H9 (cell line): Measurements from ENCODE around the gene PDHX. TPM values are rescaled to one million over a fixed set of nuclear protein-coding genes. Genes with fewer than 3 reads are reported as not detected.

Experiments used
- DNase-seq: peaks from one replicate; pipeline ENCODE4 v3.0.0-alpha.2; 2017
- H2AFZ ChIP-seq: one replicate; pipeline ENCODE4 v1.6.1; 2013; ENCODE audit warnings: mild to moderate bottlenecking, low read length, control low read depth, moderate library complexity
- H2AK5ac ChIP-seq: 2 replicates; pipeline ENCODE4 v1.6.1; 2013; ENCODE audit warnings: low read length, control low read depth, mixed read lengths; ENCODE audit not compliant: insufficient read length
- H2BK120ac ChIP-seq: one replicate; pipeline ENCODE4 v1.6.1; 2013; ENCODE audit warnings: low read depth, mild to moderate bottlenecking, low read length, control low read depth, inconsistent platforms; ENCODE audit not compliant: poor library complexity, severe bottlenecking
- H2BK12ac ChIP-seq: 2 replicates; pipeline ENCODE4 v1.6.1; 2013; ENCODE audit warnings: low read length, control low read depth, mixed read lengths, low read depth; ENCODE audit not compliant: insufficient read length
- H2BK15ac ChIP-seq: 2 replicates; pipeline ENCODE4 v1.6.1; 2013; ENCODE audit warnings: low read depth, low read length, control low read depth
- H2BK20ac ChIP-seq: one replicate; pipeline ENCODE4 v1.6.1; 2013; ENCODE audit warnings: low read depth, mild to moderate bottlenecking, low read length, control low read depth, inconsistent platforms; ENCODE audit not compliant: poor library complexity, severe bottlenecking
- H2BK5ac ChIP-seq: 2 replicates; pipeline ENCODE4 v1.6.1; 2013; ENCODE audit warnings: low read length, control low read depth, mixed read lengths; ENCODE audit not compliant: insufficient read length
- H3K14ac ChIP-seq: 2 replicates; pipeline ENCODE4 v1.6.1; 2013; ENCODE audit warnings: low read length, control low read depth; ENCODE audit not compliant: insufficient read depth
- H3K18ac ChIP-seq: 2 replicates; pipeline ENCODE4 v1.6.1; 2013; ENCODE audit warnings: low read depth, mild to moderate bottlenecking, mixed read lengths, low read length, control low read depth; ENCODE audit not compliant: insufficient read length
- H3K23ac ChIP-seq: 2 replicates; pipeline ENCODE4 v1.6.1; 2013; ENCODE audit warnings: low read length, control low read depth, mixed read lengths, low read depth; ENCODE audit not compliant: insufficient read length
- H3K23me2 ChIP-seq: 2 replicates; pipeline ENCODE4 v1.6.1; 2013; ENCODE audit warnings: low read depth, mild to moderate bottlenecking, mixed read lengths, low read length, control low read depth; ENCODE audit not compliant: insufficient read length, poor library complexity, severe bottlenecking
- H3K27ac ChIP-seq: 2 replicates; pipeline ENCODE4 v1.5.1; 2013; ENCODE audit warnings: low read length, control low read depth, mixed read lengths, low read depth; ENCODE audit not compliant: insufficient read length
- H3K27me3 ChIP-seq: 2 replicates; pipeline ENCODE4 v1.6.1; 2013; ENCODE audit warnings: low read length, control low read depth, inconsistent platforms; ENCODE audit not compliant: insufficient read depth
- H3K4ac ChIP-seq: 2 replicates; pipeline ENCODE4 v1.6.1; 2013; ENCODE audit warnings: low read depth, mild to moderate bottlenecking, control low read depth, inconsistent platforms, low read length, moderate library complexity
- H3K4me1 ChIP-seq: 2 replicates; pipeline ENCODE4 v1.6.1; 2013; ENCODE audit warnings: low read length, control low read depth, inconsistent platforms; ENCODE audit not compliant: insufficient read depth
- H3K4me2 ChIP-seq: 2 replicates; pipeline ENCODE4 v1.6.1; 2013; ENCODE audit warnings: low read length, control low read depth, mixed read lengths; ENCODE audit not compliant: insufficient read length, insufficient read depth
- H3K56ac ChIP-seq: 2 replicates; pipeline ENCODE4 v1.6.1; 2013; ENCODE audit warnings: low read depth, mild to moderate bottlenecking, mixed read lengths, low read length, control low read depth; ENCODE audit not compliant: insufficient read length
- H3K79me1 ChIP-seq: 2 replicates; pipeline ENCODE4 v1.6.1; 2013; ENCODE audit warnings: low read depth, mild to moderate bottlenecking, moderate library complexity, low read length, control low read depth, inconsistent platforms; ENCODE audit not compliant: insufficient read depth, poor library complexity, severe bottlenecking
- H3K79me2 ChIP-seq: 2 replicates; pipeline ENCODE4 v1.6.1; 2013; ENCODE audit warnings: low read length, control low read depth, inconsistent platforms; ENCODE audit not compliant: insufficient read depth
- H3K9ac ChIP-seq: 2 replicates; pipeline ENCODE4 v1.6.1; 2013; ENCODE audit warnings: low read length, control low read depth, mixed read lengths; ENCODE audit not compliant: insufficient read length; ENCODE audit errors: extremely low read depth
- H3K9me3 ChIP-seq: one replicate; pipeline ENCODE4 v1.6.1; 2013; ENCODE audit warnings: low read depth, low read length, inconsistent platforms; ENCODE audit not compliant: control insufficient read depth
- H3T11ph ChIP-seq: one replicate; pipeline ENCODE4 v1.6.1; 2013; ENCODE audit warnings: mild to moderate bottlenecking, low read length, control low read depth, inconsistent platforms
- H4K20me1 ChIP-seq: one replicate; pipeline ENCODE4 v1.6.1; 2013; ENCODE audit not compliant: control insufficient read depth, insufficient read length, insufficient read depth
- H4K5ac ChIP-seq: 2 replicates; pipeline ENCODE4 v1.6.1; 2013; ENCODE audit warnings: low read depth, mild to moderate bottlenecking, mixed read lengths, low read length, control low read depth; ENCODE audit not compliant: insufficient read length
- H4K8ac ChIP-seq: replicated peaks from 2 replicates; pipeline ENCODE4 v1.6.1; 2013; ENCODE audit warnings: low read length, control low read depth, mixed read lengths, low read depth; ENCODE audit not compliant: insufficient read length
- H4K91ac ChIP-seq: 2 replicates; pipeline ENCODE4 v1.6.1; 2013; ENCODE audit warnings: low read depth, mild to moderate bottlenecking, moderate library complexity, mixed read lengths, low read length, control low read depth; ENCODE audit not compliant: insufficient read length
- H3K27ac Mint-ChIP-seq, 3 experiments: 2 replicates in 2 of 3; 3 replicates in 1 of 3; pipeline ENCODE4 v1.8.0; 2020 to 2021; ENCODE audit warnings: mixed read lengths in 3 of 3, mild to moderate bottlenecking in 1 of 3, moderate library complexity in 1 of 3
- H3K27me3 Mint-ChIP-seq: 2 replicates; pipeline ENCODE4 v1.8.0; 2021; ENCODE audit warnings: low read depth, mild to moderate bottlenecking, moderate library complexity, mixed read lengths
- H3K36me3 Mint-ChIP-seq, 3 experiments: 2 replicates in 2 of 3; 3 replicates in 1 of 3; pipeline ENCODE4 v1.8.0; 2020 to 2021; ENCODE audit warnings: low read depth in 3 of 3, mixed read lengths in 3 of 3; ENCODE audit not compliant: insufficient read depth in 1 of 3
- H3K4me1 Mint-ChIP-seq, 2 experiments: 2 replicates each; pipeline ENCODE4 v1.8.0; 2020; ENCODE audit warnings: mixed read lengths in 2 of 2
- H3K4me3 Mint-ChIP-seq, 2 experiments: 2 replicates in 1 of 2; 3 replicates in 1 of 2; pipeline ENCODE4 v1.8.0; 2020 to 2021; ENCODE audit warnings: mild to moderate bottlenecking in 2 of 2, mixed read lengths in 2 of 2, moderate library complexity in 1 of 2
- H3K9me3 Mint-ChIP-seq, 2 experiments: 2 replicates in 1 of 2; 3 replicates in 1 of 2; pipeline ENCODE4 v1.8.0; 2020; ENCODE audit warnings: mild to moderate bottlenecking in 2 of 2, mixed read lengths in 2 of 2, moderate library complexity in 1 of 2
- WGBS: extraction: QIAGEN DNeasy Blood & Tissue Kit; methylation state at CpG from one replicate; pipeline ENCODE4 v1.1.7; 2013; ENCODE audit warnings: missing lambda C conversion rate, low lambda C conversion rate, mixed read lengths; ENCODE audit not compliant: insufficient read length; ENCODE audit errors: extremely low coverage; 5-methylcytosine and 5-hydroxymethylcytosine counted together
- total RNA-seq: library from RNA; stranded (reverse); gene quantifications from 2 replicates; pipeline ENCODE4 v1.2.1, GENCODE V29; 2021
- TF ChIP-seq, protein P1 (sequence below): fragments of 200-600 bp; sonication (generic); conservative IDR thresholded peaks from 3 replicates; pipeline ENCODE4 v1.8.0; 2021; ENCODE audit warnings: antibody characterized with exemption, mild to moderate bottlenecking

PDHX gene
- total RNA-seq, 1 experiment from 2014 or later: 40.1 TPM

DNA sequence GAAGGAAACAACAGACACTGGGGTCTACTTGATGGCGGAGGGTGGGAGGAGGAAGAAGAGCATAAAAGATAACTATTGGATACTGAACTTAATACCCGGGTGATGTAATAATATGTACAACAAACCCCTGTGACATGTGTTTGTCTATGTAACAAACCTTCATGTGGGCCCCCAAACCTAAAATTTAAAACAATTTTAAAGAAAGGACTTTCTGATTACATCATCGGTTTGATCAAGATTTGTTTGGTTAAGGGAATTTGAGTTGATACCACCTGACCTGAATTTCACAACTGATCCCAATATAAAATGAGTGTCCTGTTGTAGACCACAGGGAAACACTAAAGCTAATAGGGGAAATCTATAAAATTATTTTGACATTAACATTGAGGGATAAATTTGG is 34.5 kb upstream of the PDHX start:
- Histone ChIP-seq H2AFZ (no peak overlapping the region), H2BK20ac (no peak overlapping the region), H2BK5ac (no peak overlapping the region), H3K27ac (no peak overlapping the region), H3K79me2 (no peaks in the 10 kb centered on the region), H3K23ac (no peak overlapping the region), H2BK15ac (no peak overlapping the region), H3K14ac (no peak overlapping the region), H3K79me1 (no peaks in the 10 kb centered on the region), H2BK12ac (no peak overlapping the region), H3K4me2 (no peak overlapping the region), H4K5ac (no peak overlapping the region), H3T11ph (no peak overlapping the region), H3K9me3 (no peaks in the 10 kb centered on the region), H4K91ac (no peak overlapping the region), H2AK5ac (no peak overlapping the region), H4K20me1 (no peaks in the 10 kb centered on the region), H3K23me2 (no peaks in the 10 kb centered on the region), H3K18ac (no peak overlapping the region), H4K8ac (no peak overlapping the region), H3K9ac (no peak overlapping the region), H3K27me3 (no peaks in the 10 kb centered on the region; the same call in 1 of the 2 replicates), H2BK120ac (no peak overlapping the region), H3K4me1 (no peaks in the 10 kb centered on the region), H3K56ac (no peak overlapping the region), H3K4ac (no peak overlapping the region)
- Mint-ChIP-seq H3K4me3 (no peak overlapping the region), H3K36me3 (peaks cover 9 to 23% (median 17%) of the 10 kb centered on the region in 3 experiments; a peak in 6 of 7 replicates), H3K27ac (no peak overlapping the region), H3K4me1 (peaks cover 0 to 4% of the 10 kb centered on the region in 2 experiments; a peak in 2 of 4 replicates), H3K27me3 (no peaks in the 10 kb centered on the region), H3K9me3 (peaks cover 0 to 3% of the 10 kb centered on the region in 2 experiments; a peak in 2 of 5 replicates)
- DNase-seq: no peak
- no CpG with 5 or more reads among the region's 3 CpGs for WGBS
- TF ChIP-seq, protein P1, sequence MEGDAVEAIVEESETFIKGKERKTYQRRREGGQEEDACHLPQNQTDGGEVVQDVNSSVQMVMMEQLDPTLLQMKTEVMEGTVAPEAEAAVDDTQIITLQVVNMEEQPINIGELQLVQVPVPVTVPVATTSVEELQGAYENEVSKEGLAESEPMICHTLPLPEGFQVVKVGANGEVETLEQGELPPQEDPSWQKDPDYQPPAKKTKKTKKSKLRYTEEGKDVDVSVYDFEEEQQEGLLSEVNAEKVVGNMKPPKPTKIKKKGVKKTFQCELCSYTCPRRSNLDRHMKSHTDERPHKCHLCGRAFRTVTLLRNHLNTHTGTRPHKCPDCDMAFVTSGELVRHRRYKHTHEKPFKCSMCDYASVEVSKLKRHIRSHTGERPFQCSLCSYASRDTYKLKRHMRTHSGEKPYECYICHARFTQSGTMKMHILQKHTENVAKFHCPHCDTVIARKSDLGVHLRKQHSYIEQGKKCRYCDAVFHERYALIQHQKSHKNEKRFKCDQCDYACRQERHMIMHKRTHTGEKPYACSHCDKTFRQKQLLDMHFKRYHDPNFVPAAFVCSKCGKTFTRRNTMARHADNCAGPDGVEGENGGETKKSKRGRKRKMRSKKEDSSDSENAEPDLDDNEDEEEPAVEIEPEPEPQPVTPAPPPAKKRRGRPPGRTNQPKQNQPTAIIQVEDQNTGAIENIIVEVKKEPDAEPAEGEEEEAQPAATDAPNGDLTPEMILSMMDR: no peak
